ENCODE measurements around the gene DPF1.

DPF1 gene

GRCh38 chr19:38202504-38202903 is 21.5 kb downstream of the DPF1 start:
- DNase-seq (ENCODE audit: low spot score) (no peak), FAIRE-seq (no peak)

GRCh38 chr19:38201731-38202130 is 22.3 kb downstream of the DPF1 start:
- FAIRE-seq (no peak), DNase-seq (ENCODE audit: low spot score) (no peak)

GRCh38 chr19:38199340-38199739 is 24.7 kb downstream of the DPF1 start:
- FAIRE-seq = no peak
- DNase-seq (ENCODE audit: low spot score) = no peak

- FAIRE-seq (no peak), DNase-seq (ENCODE audit: low spot score) (no peak)
These were observed 25.9 kb downstream of the DPF1 start for GRCh38 chr19:38197937-38198704.

- no peak for FAIRE-seq
- DNase-seq (ENCODE audit: low spot score) = no peak
These were observed 26.9 kb downstream of the DPF1 start for GRCh38 chr19:38196948-38197656.

- DNase-seq (ENCODE audit: low spot score) (no peak), FAIRE-seq (no peak)
These were observed 27.7 kb downstream of the DPF1 start for GRCh38 chr19:38196245-38196837.

- FAIRE-seq (no peak), DNase-seq (ENCODE audit: low spot score) (no peak)
These were observed 28.8 kb downstream of the DPF1 start for GRCh38 chr19:38195237-38195636.

GRCh38 chr19:38194061-38194701 is 29.8 kb downstream of the DPF1 start:
- FAIRE-seq (no peak), DNase-seq (ENCODE audit: low spot score) (no peak)

GRCh38 chr19:38193445-38193844 is 30.6 kb downstream of the DPF1 start:
- FAIRE-seq (no peak), DNase-seq (ENCODE audit: low spot score) (no peak)

- FAIRE-seq (no peak), DNase-seq (ENCODE audit: low spot score) (no peak)
These were observed 32.3 kb downstream of the DPF1 start for GRCh38 chr19:38191747-38192146.

- DNase-seq (ENCODE audit: low spot score) (no peak), FAIRE-seq (no peak)
These were observed 33.2 kb downstream of the DPF1 start for GRCh38 chr19:38190793-38191192.

GRCh38 chr19:38190061-38190460 is 34.0 kb downstream of the DPF1 start:
- FAIRE-seq = no peak
- DNase-seq (ENCODE audit: low spot score) = no peak

GRCh38 chr19:38185562-38185961 is 38.5 kb downstream of the DPF1 start:
- DNase-seq (ENCODE audit: low spot score) = no peak
- no peak for FAIRE-seq

- DNase-seq (ENCODE audit: low spot score) (no peak), FAIRE-seq (no peak)
These were observed 39.2 kb downstream of the DPF1 start for GRCh38 chr19:38184815-38185214.

- FAIRE-seq = no peak
- DNase-seq (ENCODE audit: low spot score) = no peak
These were observed 40.6 kb downstream of the DPF1 start for GRCh38 chr19:38183251-38183897.

GRCh38 chr19:38182536-38183210 is 41.3 kb downstream of the DPF1 start:
- DNase-seq (ENCODE audit: low spot score) (no peak), FAIRE-seq (no peak)

GRCh38 chr19:38180071-38180470 is 44.0 kb downstream of the DPF1 start:
- no peak for FAIRE-seq

GRCh38 chr19:38175422-38175821 is 48.6 kb downstream of the DPF1 start:
- FAIRE-seq = no peak
- no peak for DNase-seq (ENCODE audit: low spot score)

More at GRCh38 chr19:38180071-38180470, 44.0 kb downstream of the DPF1 start:
- no peak for DNase-seq (ENCODE audit: low spot score)

- FAIRE-seq (no peak), DNase-seq (ENCODE audit: low spot score) (no peak)
These were observed 50.6 kb downstream of the DPF1 start for GRCh38 chr19:38173291-38174041.

- no peak for FAIRE-seq
- no peak for DNase-seq (ENCODE audit: low spot score)
These were observed 52.0 kb downstream of the DPF1 start for GRCh38 chr19:38172001-38172400.
